MM.1S (cell line): ENCODE data around the gene LGALS3.

Source experiments
- DNase-seq: peaks from one replicate; pipeline ENCODE4 v3.0.0-alpha.2; 2015
- H2AFZ ChIP-seq: fragments of 300-600 bp; sonication (generic); 2 replicates; pipeline ENCODE4 v1.6.0; 2016; ENCODE audit warnings: antibody characterized with exemption, low read length
- H3F3A ChIP-seq: fragments of 300-600 bp; sonication (generic); 2 replicates; pipeline ENCODE4 v1.6.1; 2016; ENCODE audit warnings: mild to moderate bottlenecking, antibody characterized with exemption, low read length, moderate library complexity, mixed read lengths; ENCODE audit not compliant: insufficient read depth
- H3K27ac ChIP-seq: fragments of 300-600 bp; sonication (generic); 2 replicates; pipeline ENCODE4 v1.5.1; 2016; ENCODE audit warnings: mild to moderate bottlenecking, low read length
- H3K27me3 ChIP-seq: fragments of 300-600 bp; sonication (generic); replicated peaks from 2 replicates; pipeline ENCODE4 v1.6.0; 2016; ENCODE audit warnings: low read length; ENCODE audit not compliant: insufficient read depth
- H3K36me3 ChIP-seq: fragments of 300-600 bp; sonication (generic); replicated peaks from 2 replicates; pipeline ENCODE4 v1.6.1; 2016; ENCODE audit warnings: mild to moderate bottlenecking, low read length, mixed read lengths; ENCODE audit not compliant: insufficient read depth
- H3K4me1 ChIP-seq: fragments of 300-600 bp; sonication (generic); 2 replicates; pipeline ENCODE4 v1.6.1; 2016; ENCODE audit warnings: low read length, mixed read lengths
- H3K4me2 ChIP-seq: fragments of 300-600 bp; sonication (generic); 2 replicates; pipeline ENCODE4 v1.6.0; 2016; ENCODE audit warnings: low read depth, low read length
- H3K4me3 ChIP-seq: fragments of 300-600 bp; sonication (generic); 2 replicates; pipeline ENCODE4 v1.5.1; 2016; ENCODE audit warnings: low read length, mixed read lengths
- H3K79me2 ChIP-seq: fragments of 300-600 bp; sonication (generic); 2 replicates; pipeline ENCODE4 v1.6.1; 2016; ENCODE audit warnings: mixed run types, low read length, mixed read lengths
- H3K9ac ChIP-seq: fragments of 300-600 bp; sonication (generic); 2 replicates; pipeline ENCODE4 v1.6.1; 2016; ENCODE audit warnings: low read length, mixed read lengths
- H3K9me2 ChIP-seq: fragments of 300-600 bp; sonication (generic); replicated peaks from 2 replicates; pipeline ENCODE4 v1.6.1; 2016; ENCODE audit warnings: mild to moderate bottlenecking, low read length, mixed read lengths; ENCODE audit not compliant: insufficient read depth
- H3K9me3 ChIP-seq: fragments of 300-600 bp; sonication (generic); replicated peaks from 2 replicates; pipeline ENCODE4 v1.6.1; 2016; ENCODE audit warnings: mild to moderate bottlenecking, low read length, mixed read lengths; ENCODE audit not compliant: insufficient read depth
- H4K20me1 ChIP-seq: fragments of 300-600 bp; sonication (generic); 2 replicates; pipeline ENCODE4 v1.6.1; 2016; ENCODE audit warnings: mild to moderate bottlenecking, low read length, moderate library complexity, mixed read lengths; ENCODE audit not compliant: insufficient read depth
- EZH2 ChIP-seq: fragments of 300-600 bp; sonication (generic); optimal IDR thresholded peaks from 2 replicates; pipeline ENCODE3; 2017; ENCODE audit warnings: low read depth, mild to moderate bottlenecking, antibody characterized with exemption, low read length, mixed read lengths
- EZH2phosphoT487 ChIP-seq: fragments of 300-600 bp; sonication (generic); IDR thresholded peaks from 2 replicates; pipeline ENCODE4 v1.6.1; 2018; ENCODE audit warnings: antibody characterized with exemption, low read length
- TF ChIP-seq, protein P1 (sequence below): fragments of 300-600 bp; sonication (generic); IDR thresholded peaks from 2 replicates; pipeline ENCODE4 v1.5.1; 2016; ENCODE audit warnings: antibody characterized with exemption, low read length, mixed read lengths

The LGALS3 gene

DNA sequence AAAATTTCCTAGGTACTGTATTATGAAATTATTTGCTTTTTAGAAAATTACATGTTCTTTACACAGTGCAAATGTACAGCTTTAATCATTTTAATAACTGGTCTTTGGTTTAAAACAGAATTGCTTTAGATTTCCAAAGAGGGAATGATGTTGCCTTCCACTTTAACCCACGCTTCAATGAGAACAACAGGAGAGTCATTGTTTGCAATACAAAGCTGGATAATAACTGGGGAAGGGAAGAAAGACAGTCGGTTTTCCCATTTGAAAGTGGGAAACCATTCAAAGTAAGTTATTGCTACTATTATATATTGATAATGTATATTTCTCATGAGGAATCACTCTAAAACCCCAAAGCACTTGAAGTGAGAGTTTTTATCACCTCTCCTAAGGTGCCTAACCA lies 13.4 kb downstream of the LGALS3 start:
- no peak for DNase-seq
- no peaks in the 10 kb centered on the region for H3K9me3 ChIP-seq
- no peaks in the 10 kb centered on the region for H4K20me1 ChIP-seq
- no peaks in the 10 kb centered on the region for H3K27me3 ChIP-seq
- TF ChIP-seq, protein P1, sequence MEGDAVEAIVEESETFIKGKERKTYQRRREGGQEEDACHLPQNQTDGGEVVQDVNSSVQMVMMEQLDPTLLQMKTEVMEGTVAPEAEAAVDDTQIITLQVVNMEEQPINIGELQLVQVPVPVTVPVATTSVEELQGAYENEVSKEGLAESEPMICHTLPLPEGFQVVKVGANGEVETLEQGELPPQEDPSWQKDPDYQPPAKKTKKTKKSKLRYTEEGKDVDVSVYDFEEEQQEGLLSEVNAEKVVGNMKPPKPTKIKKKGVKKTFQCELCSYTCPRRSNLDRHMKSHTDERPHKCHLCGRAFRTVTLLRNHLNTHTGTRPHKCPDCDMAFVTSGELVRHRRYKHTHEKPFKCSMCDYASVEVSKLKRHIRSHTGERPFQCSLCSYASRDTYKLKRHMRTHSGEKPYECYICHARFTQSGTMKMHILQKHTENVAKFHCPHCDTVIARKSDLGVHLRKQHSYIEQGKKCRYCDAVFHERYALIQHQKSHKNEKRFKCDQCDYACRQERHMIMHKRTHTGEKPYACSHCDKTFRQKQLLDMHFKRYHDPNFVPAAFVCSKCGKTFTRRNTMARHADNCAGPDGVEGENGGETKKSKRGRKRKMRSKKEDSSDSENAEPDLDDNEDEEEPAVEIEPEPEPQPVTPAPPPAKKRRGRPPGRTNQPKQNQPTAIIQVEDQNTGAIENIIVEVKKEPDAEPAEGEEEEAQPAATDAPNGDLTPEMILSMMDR: no peak
- no peak for TF ChIP-seq EZH2
- H3K27ac ChIP-seq: no peak overlapping the region
- no peaks in the 10 kb centered on the region for H3K79me2 ChIP-seq
- H3K4me2 ChIP-seq: no peak overlapping the region
- no peaks in the 10 kb centered on the region for H3K4me1 ChIP-seq
- H3K9ac ChIP-seq: no peak overlapping the region
- no peaks in the 10 kb centered on the region for H3F3A ChIP-seq
- H2AFZ ChIP-seq: no peak overlapping the region
- H3K36me3 ChIP-seq: no peaks in the 10 kb centered on the region
- no peak overlapping the region for H3K4me3 ChIP-seq
- no peaks in the 10 kb centered on the region for H3K9me2 ChIP-seq

DNA sequence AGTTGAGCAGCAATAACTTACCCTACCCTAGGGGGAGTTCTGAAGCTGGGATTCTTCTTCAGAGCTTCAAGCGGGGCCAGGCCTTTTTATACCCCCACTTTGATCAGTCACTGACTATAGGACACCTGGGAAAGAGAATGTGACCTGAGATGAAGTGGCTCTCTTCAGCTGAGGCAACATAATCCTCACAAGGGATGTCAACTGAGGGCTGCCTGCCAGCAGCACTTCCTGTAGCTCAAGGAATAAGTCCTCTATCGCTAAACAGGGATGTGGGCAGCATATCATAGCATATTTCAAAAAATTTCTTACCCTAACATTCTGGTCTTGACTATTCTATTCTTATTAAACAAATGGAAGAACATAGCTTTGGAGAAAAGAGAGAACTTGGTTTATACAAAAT lies 17.4 kb downstream of the LGALS3 start:
- no peaks in the 10 kb centered on the region for H3F3A ChIP-seq
- TF ChIP-seq EZH2phosphoT487: no peak
- TF ChIP-seq, protein P1: no peak
- TF ChIP-seq EZH2: no peak
- H3K79me2 ChIP-seq: no peaks in the 10 kb centered on the region
- H3K27ac ChIP-seq: no peak overlapping the region
- no peaks in the 10 kb centered on the region for H4K20me1 ChIP-seq
- H3K4me3 ChIP-seq: no peak overlapping the region
- no peaks in the 10 kb centered on the region for H3K27me3 ChIP-seq
- H3K9ac ChIP-seq: no peak overlapping the region
- H3K4me2 ChIP-seq: no peak overlapping the region
- H3K9me3 ChIP-seq: no peaks in the 10 kb centered on the region
- no peaks in the 10 kb centered on the region for H3K36me3 ChIP-seq
- DNase-seq: no peak
- no peaks in the 10 kb centered on the region for H3K4me1 ChIP-seq
- H2AFZ ChIP-seq: no peak overlapping the region
- no peaks in the 10 kb centered on the region for H3K9me2 ChIP-seq

DNA sequence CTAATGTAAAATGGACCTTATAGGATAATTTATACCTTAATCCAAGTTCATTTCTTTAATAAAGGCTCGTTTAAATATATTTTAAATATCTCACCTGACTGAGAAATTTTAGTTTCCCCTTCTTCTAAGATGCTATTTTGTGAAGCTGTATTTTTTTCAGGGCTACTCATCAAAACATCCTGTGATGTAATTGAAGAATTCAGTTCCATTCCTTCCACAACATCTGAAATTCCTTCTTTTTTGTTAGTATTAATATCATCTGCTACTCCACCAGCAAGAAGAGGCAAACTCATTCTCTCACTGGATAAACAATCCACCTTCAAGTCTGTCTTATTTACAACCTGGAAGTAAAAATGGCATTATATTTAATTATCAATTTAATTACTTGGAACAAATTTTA lies 22.5 kb downstream of the LGALS3 start:
- Histone ChIP-seq H3K36me3 (no peaks in the 10 kb centered on the region), H3K4me3 (no peak overlapping the region), H3K27ac (no peak overlapping the region), H3F3A (no peaks in the 10 kb centered on the region), H3K9ac (no peak overlapping the region), H3K4me2 (no peak overlapping the region), H4K20me1 (no peaks in the 10 kb centered on the region), H3K9me2 (no peaks in the 10 kb centered on the region), H2AFZ (no peak overlapping the region), H3K79me2 (no peaks in the 10 kb centered on the region), H3K27me3 (no peaks in the 10 kb centered on the region), H3K9me3 (no peaks in the 10 kb centered on the region), H3K4me1 (no peaks in the 10 kb centered on the region)
- TF ChIP-seq, protein P1: no peak
- no peak for TF ChIP-seq EZH2phosphoT487
- TF ChIP-seq EZH2: no peak
- no peak for DNase-seq
